GM23338 (cell line): ENCODE data around the gene CNOT6. TPM values are rescaled to one million over a fixed set of nuclear protein-coding genes. Genes with fewer than 3 reads are reported as not detected.

Source experiments
- ATAC-seq: fragments of 200-7000 bp; cut with Tn5 transposase; 3 replicates; pipeline ENCODE4 v1.9.1; 2020
- DNase-seq: peaks from one replicate; pipeline ENCODE4 v3.0.0-alpha.2; 2015; ENCODE audit warnings: low spot score
- H2AFZ ChIP-seq: fragments of 200-600 bp; sonication (generic); 2 replicates; pipeline ENCODE4 v1.8.0; 2016; ENCODE audit warnings: antibody characterized with exemption, mild to moderate bottlenecking, moderate library complexity
- H3F3A ChIP-seq: fragments of 200-600 bp; sonication (generic); replicated peaks from 2 replicates; pipeline ENCODE4 v1.8.0; 2017; ENCODE audit warnings: antibody characterized with exemption, mixed run types, low read depth
- H3K27ac ChIP-seq: fragments of 200-600 bp; sonication (generic); 2 replicates; pipeline ENCODE4 v1.6.1; 2016; ENCODE audit warnings: low read depth
- H3K27me3 ChIP-seq: fragments of 200-600 bp; sonication (generic); 2 replicates; pipeline ENCODE4 v1.8.0; 2016; ENCODE audit warnings: mild to moderate bottlenecking, mixed run types, moderate library complexity; ENCODE audit not compliant: insufficient read depth
- H3K36me3 ChIP-seq: fragments of 200-600 bp; sonication (generic); 2 replicates; pipeline ENCODE4 v1.8.0; 2016; ENCODE audit warnings: mild to moderate bottlenecking; ENCODE audit not compliant: insufficient read depth
- H3K4me1 ChIP-seq: fragments of 200-600 bp; sonication (generic); 2 replicates; pipeline ENCODE4 v1.8.0; 2016; ENCODE audit warnings: mild to moderate bottlenecking, moderate library complexity; ENCODE audit not compliant: insufficient read depth
- H3K4me2 ChIP-seq: fragments of 200-600 bp; sonication (generic); 2 replicates; pipeline ENCODE4 v1.7.1; 2017; ENCODE audit warnings: mixed run types
- H3K4me3 ChIP-seq: fragments of 200-600 bp; sonication (generic); 2 replicates; pipeline ENCODE4 v1.6.1; 2016; ENCODE audit warnings: mixed run types
- H3K79me2 ChIP-seq: fragments of 200-600 bp; sonication (generic); replicated peaks from 2 replicates; pipeline ENCODE4 v1.8.0; 2017; ENCODE audit warnings: mild to moderate bottlenecking; ENCODE audit not compliant: insufficient read depth
- H3K9me2 ChIP-seq: fragments of 200-600 bp; sonication (generic); 2 replicates; pipeline ENCODE4 v1.8.0; 2017; ENCODE audit not compliant: insufficient read depth
- H4K20me1 ChIP-seq: fragments of 200-600 bp; sonication (generic); replicated peaks from 2 replicates; pipeline ENCODE4 v1.8.0; 2017; ENCODE audit warnings: mild to moderate bottlenecking; ENCODE audit not compliant: insufficient read depth
- H3K27ac Mint-ChIP-seq: 2 replicates; pipeline ENCODE4 v1.8.0; 2020; ENCODE audit warnings: inconsistent platforms, mild to moderate bottlenecking, moderate library complexity, mixed read lengths
- H3K27me3 Mint-ChIP-seq: 3 replicates; pipeline ENCODE4 v1.8.0; 2022; ENCODE audit warnings: low read depth, mild to moderate bottlenecking, moderate library complexity, mixed read lengths, inconsistent platforms; ENCODE audit not compliant: insufficient read depth, poor library complexity
- H3K36me3 Mint-ChIP-seq: 3 replicates; pipeline ENCODE4 v1.8.0; 2021; ENCODE audit warnings: low read depth, mild to moderate bottlenecking, inconsistent platforms, moderate library complexity, mixed read lengths
- H3K4me1 Mint-ChIP-seq: 3 replicates; pipeline ENCODE4 v1.8.0; 2020; ENCODE audit warnings: mild to moderate bottlenecking, inconsistent platforms, mixed read lengths
- H3K4me3 Mint-ChIP-seq: 3 replicates; pipeline ENCODE4 v1.8.0; 2021; ENCODE audit warnings: moderate library complexity, mild to moderate bottlenecking, inconsistent platforms, mixed read lengths
- H3K9me3 Mint-ChIP-seq: 3 replicates; pipeline ENCODE4 v1.8.0; 2020; ENCODE audit warnings: moderate library complexity, mild to moderate bottlenecking, inconsistent platforms, mixed read lengths
- CREB1 ChIP-seq: fragments of 250-450 bp; sonication (Bioruptor Pico); IDR thresholded peaks from 2 replicates; pipeline ENCODE4 v1.5.0; 2020; ENCODE audit warnings: low read depth, mild to moderate bottlenecking, moderate library complexity
- EZH2 ChIP-seq: fragments of 200-600 bp; sonication (generic); IDR thresholded peaks from one replicate; pipeline ENCODE4 v1.8.0; 2017; ENCODE audit warnings: antibody characterized with exemption, mild to moderate bottlenecking, low read depth; ENCODE audit not compliant: unreplicated experiment
- EZH2phosphoT487 ChIP-seq: fragments of 200-600 bp; sonication (generic); IDR thresholded peaks from one replicate; pipeline ENCODE4 v1.8.1; 2018; ENCODE audit warnings: antibody characterized with exemption; ENCODE audit not compliant: unreplicated experiment
- NANOG ChIP-seq: IDR thresholded peaks from 2 replicates; pipeline ENCODE4 v1.6.1; 2016; ENCODE audit warnings: antibody characterized with exemption, borderline replicate concordance
- STAT1 ChIP-seq: IDR thresholded peaks from one replicate; pipeline ENCODE4 v1.6.1; 2016; ENCODE audit warnings: antibody characterized with exemption; ENCODE audit not compliant: unreplicated experiment
- ZNF331 ChIP-seq: fragments of 250-450 bp; sonication (Bioruptor Pico); IDR thresholded peaks from 2 replicates; pipeline ENCODE4 v1.5.0; 2020; ENCODE audit warnings: low read depth, mild to moderate bottlenecking, moderate library complexity
- polyA plus RNA-seq: library from polyadenylated mRNA; unstranded; fragments of >200 nt; fragmentation: Nextera tagmentation; extraction: Ambion mirVana; gene quantifications from 2 replicates; pipeline ENCODE4 v1.2.1, GENCODE V29; 2016
- total RNA-seq: library from RNA; depleted of rRNA; stranded (reverse); fragments of >200 nt; shearing (Covaris generic); gene quantifications from 2 replicates; pipeline ENCODE4 v1.2.3, GENCODE V29; 2014
- TF ChIP-seq, protein P1 (sequence below): IDR thresholded peaks from one replicate; pipeline ENCODE4 v1.6.1; 2018; ENCODE audit warnings: antibody characterized with exemption; ENCODE audit not compliant: unreplicated experiment
- TF ChIP-seq, protein P2 (sequence below), 2 experiments: fragments of 200-600 bp in 1 of 2; sonication (generic) in 1 of 2; conservative IDR thresholded peaks; 2 replicates each; pipeline versions ENCODE4 v1.5.1 to v1.6.1; 2016 to 2017; ENCODE audit warnings: antibody characterized with exemption in 2 of 2, low read depth in 2 of 2, mild to moderate bottlenecking in 2 of 2, moderate library complexity in 1 of 2
- TF ChIP-seq, protein P3 (sequence below): IDR thresholded peaks from 2 replicates; pipeline ENCODE4 v1.6.1; 2016; ENCODE audit warnings: antibody characterized with exemption

CNOT6 gene
- total and polyA plus RNA-seq, 2 experiments from 2014 or later, result 14.6 to 38.7 TPM

DNA sequence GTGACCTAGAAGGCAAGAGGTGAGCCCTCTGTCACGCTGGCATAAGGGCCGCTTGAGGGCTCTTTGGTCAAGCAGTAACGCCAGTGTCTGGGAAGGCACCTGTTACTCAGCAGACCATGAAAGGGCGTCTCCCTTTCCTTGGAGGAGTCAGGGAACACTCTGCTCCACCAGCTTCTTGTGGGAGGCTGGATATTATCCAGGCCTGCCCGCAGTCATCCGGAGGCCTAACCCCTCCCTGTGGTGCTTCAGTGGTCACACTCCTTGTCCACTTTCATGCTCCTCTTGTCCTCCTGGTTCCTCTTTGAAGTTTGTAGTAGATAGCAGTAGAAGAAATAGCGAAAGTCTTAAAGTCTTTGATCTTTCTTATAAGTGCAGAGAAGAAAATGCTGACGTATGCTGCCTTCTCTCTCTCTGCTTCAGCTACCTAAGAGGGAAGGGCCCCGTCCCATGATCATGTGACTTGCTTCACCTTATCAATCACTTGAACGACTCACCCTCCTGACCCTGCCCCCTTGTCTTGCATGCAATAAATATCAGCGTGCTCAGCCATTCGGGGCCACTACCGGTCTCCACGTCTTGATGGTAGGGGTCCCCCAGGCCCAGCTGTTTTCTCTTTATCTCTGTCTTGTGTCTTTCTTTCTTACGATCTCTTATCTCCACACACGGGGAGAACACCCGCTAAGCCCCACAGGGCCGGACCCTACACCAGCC is 113.8 kb downstream of the CNOT6 start:
- Histone ChIP-seq H3K27me3 (no peaks in the 10 kb centered on the region), H4K20me1 (no peaks in the 10 kb centered on the region), H3K9me2 (no peaks in the 10 kb centered on the region), H3K27ac (no peak overlapping the region), H3K4me2 (no peak overlapping the region), H2AFZ (no peak overlapping the region), H3F3A (no peaks in the 10 kb centered on the region), H3K79me2 (no peaks in the 10 kb centered on the region), H3K4me1 (no peaks in the 10 kb centered on the region), H3K36me3 (no peaks in the 10 kb centered on the region), H3K4me3 (no peak overlapping the region)
- peaks cover 10% of the 10 kb centered on the region for H3K27me3 Mint-ChIP-seq
- no peaks in the 10 kb centered on the region for H3K9me3 Mint-ChIP-seq
- H3K4me3 Mint-ChIP-seq, result no peak overlapping the region
- TF ChIP-seq, protein P1, sequence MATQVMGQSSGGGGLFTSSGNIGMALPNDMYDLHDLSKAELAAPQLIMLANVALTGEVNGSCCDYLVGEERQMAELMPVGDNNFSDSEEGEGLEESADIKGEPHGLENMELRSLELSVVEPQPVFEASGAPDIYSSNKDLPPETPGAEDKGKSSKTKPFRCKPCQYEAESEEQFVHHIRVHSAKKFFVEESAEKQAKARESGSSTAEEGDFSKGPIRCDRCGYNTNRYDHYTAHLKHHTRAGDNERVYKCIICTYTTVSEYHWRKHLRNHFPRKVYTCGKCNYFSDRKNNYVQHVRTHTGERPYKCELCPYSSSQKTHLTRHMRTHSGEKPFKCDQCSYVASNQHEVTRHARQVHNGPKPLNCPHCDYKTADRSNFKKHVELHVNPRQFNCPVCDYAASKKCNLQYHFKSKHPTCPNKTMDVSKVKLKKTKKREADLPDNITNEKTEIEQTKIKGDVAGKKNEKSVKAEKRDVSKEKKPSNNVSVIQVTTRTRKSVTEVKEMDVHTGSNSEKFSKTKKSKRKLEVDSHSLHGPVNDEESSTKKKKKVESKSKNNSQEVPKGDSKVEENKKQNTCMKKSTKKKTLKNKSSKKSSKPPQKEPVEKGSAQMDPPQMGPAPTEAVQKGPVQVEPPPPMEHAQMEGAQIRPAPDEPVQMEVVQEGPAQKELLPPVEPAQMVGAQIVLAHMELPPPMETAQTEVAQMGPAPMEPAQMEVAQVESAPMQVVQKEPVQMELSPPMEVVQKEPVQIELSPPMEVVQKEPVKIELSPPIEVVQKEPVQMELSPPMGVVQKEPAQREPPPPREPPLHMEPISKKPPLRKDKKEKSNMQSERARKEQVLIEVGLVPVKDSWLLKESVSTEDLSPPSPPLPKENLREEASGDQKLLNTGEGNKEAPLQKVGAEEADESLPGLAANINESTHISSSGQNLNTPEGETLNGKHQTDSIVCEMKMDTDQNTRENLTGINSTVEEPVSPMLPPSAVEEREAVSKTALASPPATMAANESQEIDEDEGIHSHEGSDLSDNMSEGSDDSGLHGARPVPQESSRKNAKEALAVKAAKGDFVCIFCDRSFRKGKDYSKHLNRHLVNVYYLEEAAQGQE, result no peak
- TF ChIP-seq, protein P2, sequence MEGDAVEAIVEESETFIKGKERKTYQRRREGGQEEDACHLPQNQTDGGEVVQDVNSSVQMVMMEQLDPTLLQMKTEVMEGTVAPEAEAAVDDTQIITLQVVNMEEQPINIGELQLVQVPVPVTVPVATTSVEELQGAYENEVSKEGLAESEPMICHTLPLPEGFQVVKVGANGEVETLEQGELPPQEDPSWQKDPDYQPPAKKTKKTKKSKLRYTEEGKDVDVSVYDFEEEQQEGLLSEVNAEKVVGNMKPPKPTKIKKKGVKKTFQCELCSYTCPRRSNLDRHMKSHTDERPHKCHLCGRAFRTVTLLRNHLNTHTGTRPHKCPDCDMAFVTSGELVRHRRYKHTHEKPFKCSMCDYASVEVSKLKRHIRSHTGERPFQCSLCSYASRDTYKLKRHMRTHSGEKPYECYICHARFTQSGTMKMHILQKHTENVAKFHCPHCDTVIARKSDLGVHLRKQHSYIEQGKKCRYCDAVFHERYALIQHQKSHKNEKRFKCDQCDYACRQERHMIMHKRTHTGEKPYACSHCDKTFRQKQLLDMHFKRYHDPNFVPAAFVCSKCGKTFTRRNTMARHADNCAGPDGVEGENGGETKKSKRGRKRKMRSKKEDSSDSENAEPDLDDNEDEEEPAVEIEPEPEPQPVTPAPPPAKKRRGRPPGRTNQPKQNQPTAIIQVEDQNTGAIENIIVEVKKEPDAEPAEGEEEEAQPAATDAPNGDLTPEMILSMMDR (conservative IDR thresholded peaks at IDR 0.05; ENCODE audit: low read depth in 2 of 2), result no peak
- TF ChIP-seq EZH2 (no peak), EZH2phosphoT487 (no peak), STAT1 (no peak)
- DNase-seq, result no peak
- no peak overlapping the region; the same call in 1 of the 2 replicates for H3K27ac Mint-ChIP-seq
- ATAC-seq, result no peak
- no peaks in the 10 kb centered on the region for H3K36me3 Mint-ChIP-seq
- H3K4me1 Mint-ChIP-seq, result peaks cover 5% of the 10 kb centered on the region; the same call in 1 of the 3 replicates

DNA sequence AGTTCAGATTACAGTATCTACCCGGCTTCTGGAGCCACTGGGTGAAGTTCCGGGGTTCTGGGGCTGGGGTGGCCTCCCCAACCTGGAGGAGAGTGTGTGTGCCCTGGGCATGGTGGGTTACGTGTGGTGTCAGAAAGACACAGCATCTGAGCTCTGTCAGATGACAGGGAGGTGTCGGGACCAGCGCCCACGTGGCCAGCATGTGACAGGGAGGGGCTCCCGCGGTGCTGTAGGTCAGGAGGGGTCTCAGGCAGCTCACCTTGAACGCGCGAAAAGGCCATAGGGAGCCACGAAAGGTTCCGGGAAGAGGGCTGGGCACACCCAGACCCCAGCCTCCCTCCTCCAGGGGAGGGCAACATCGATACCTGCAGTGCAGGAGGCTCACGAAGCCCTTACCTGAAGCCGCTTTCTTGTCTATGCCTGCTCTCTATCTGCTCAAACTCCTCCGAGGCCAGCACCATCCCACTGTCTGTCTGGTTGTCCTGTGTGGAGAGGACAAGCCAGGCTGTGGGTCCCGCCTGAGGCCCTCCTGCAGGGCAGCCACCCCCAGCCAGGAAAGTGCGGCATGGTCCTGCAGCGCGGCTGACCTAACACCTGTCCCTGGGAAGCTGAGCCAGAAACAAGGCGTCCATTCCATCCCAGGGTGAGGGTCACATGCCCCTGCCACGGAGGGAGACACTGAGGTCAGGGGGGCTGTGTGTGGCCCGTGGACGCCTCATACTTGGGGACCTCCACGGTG is 114.6 kb downstream of the CNOT6 start:
- H3K9me2 ChIP-seq, result no peaks in the 10 kb centered on the region
- H3K36me3 Mint-ChIP-seq, result no peaks in the 10 kb centered on the region
- no peaks in the 10 kb centered on the region for H3K9me3 Mint-ChIP-seq
- H3K4me1 Mint-ChIP-seq, result peaks cover 5% of the 10 kb centered on the region; the same call in 1 of the 3 replicates
- no peaks in the 10 kb centered on the region for H3K27me3 ChIP-seq
- H4K20me1 ChIP-seq, result no peaks in the 10 kb centered on the region
- no peak overlapping the region for H2AFZ ChIP-seq
- no peak overlapping the region for H3K4me2 ChIP-seq
- no peak overlapping the region; the same call in 1 of the 2 replicates for H3K27ac Mint-ChIP-seq
- no peak overlapping the region for H3K27ac ChIP-seq
- no peaks in the 10 kb centered on the region for H3K79me2 ChIP-seq
- ATAC-seq, result no peak
- H3K4me3 Mint-ChIP-seq, result no peak overlapping the region
- peaks cover 10% of the 10 kb centered on the region for H3K27me3 Mint-ChIP-seq
- no peak for DNase-seq
- no peaks in the 10 kb centered on the region for H3K4me1 ChIP-seq
- H3K4me3 ChIP-seq, result no peak overlapping the region
- no peaks in the 10 kb centered on the region for H3K36me3 ChIP-seq
- H3F3A ChIP-seq, result no peaks in the 10 kb centered on the region
- TF ChIP-seq, protein P3, sequence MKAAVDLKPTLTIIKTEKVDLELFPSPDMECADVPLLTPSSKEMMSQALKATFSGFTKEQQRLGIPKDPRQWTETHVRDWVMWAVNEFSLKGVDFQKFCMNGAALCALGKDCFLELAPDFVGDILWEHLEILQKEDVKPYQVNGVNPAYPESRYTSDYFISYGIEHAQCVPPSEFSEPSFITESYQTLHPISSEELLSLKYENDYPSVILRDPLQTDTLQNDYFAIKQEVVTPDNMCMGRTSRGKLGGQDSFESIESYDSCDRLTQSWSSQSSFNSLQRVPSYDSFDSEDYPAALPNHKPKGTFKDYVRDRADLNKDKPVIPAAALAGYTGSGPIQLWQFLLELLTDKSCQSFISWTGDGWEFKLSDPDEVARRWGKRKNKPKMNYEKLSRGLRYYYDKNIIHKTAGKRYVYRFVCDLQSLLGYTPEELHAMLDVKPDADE, result no peak
- TF ChIP-seq STAT1 (no peak), ZNF331 (CRISPR knock-in tag) (no peak), CREB1 (CRISPR knock-in tag) (no peak), NANOG (no peak)
